HCT116 (cell line): ENCODE measurements around the gene BAHD1. TPM values are rescaled to one million over a fixed set of nuclear protein-coding genes. Genes with fewer than 3 reads are reported as not detected.

ENCODE experiments used
- ATAC-seq: fragments of 200-7000 bp; cut with Tn5 transposase; 2 replicates; pipeline ENCODE4 v1.9.1; 2020; ENCODE audit warnings: mild to moderate bottlenecking, moderate library complexity
- BruUV-seq: library from RNA; stranded (reverse); fragments of 400-500 nt; replicated peaks from 2 replicates; lab custom pipeline; 2021; lab: Mats Ljungman, UMichigan
- CTCF ChIA-PET: fragments of 300-600 bp; sonication (Branson Sonifier 250); formaldehyde crosslinking; loops from one replicate; lab custom pipeline; 2021; ENCODE audit warnings: antibody characterized with exemption; lab: Charles Lee
- POLR2A ChIA-PET: fragments of 300-600, 350-600 bp; sonication (Branson Sonifier 250); formaldehyde crosslinking; loops from one replicate; lab custom pipeline; 2021; ENCODE audit warnings: antibody characterized with exemption; lab: Charles Lee
- RAD21 ChIA-PET, 2 experiments: fragments of 300-600 bp; sonication (Branson Sonifier 250); formaldehyde crosslinking; loops; one replicate each; lab custom pipeline; 2023; ENCODE audit warnings: low total read pairs in 2 of 2; ENCODE audit not compliant: uncharacterized antibody in 2 of 2, unreplicated experiment in 2 of 2, low non-redundant PET in 1 of 2; lab: Charles Lee
- DNase-seq: peaks from one replicate; pipeline ENCODE4 v3.0.0-alpha.2; 2010; ENCODE audit warnings: low read depth, low spot score
- H2AFZ ChIP-seq: fragments of 200-600 bp; shearing (Covaris generic), sonication (generic); 2 replicates; pipeline ENCODE4 v1.6.1; 2017; ENCODE audit warnings: low read depth, mixed run types, mixed read lengths, antibody characterized with exemption, low read length; ENCODE audit not compliant: poor library complexity, severe bottlenecking
- H3K27ac ChIP-seq: 2 replicates; pipeline ENCODE4 v1.5.1; 2012; ENCODE audit warnings: low read depth, low read length
- H3K27me3 ChIP-seq: fragments of 200-600 bp; sonication (generic); 2 replicates; pipeline ENCODE4 v1.6.1; 2016; ENCODE audit warnings: mixed run types, low read length, mixed read lengths; ENCODE audit not compliant: insufficient read depth
- H3K36me3 ChIP-seq, 2 experiments: fragments of 200-500 bp in 1 of 2; fragments of 200-600 bp in 1 of 2; sonication (Bioruptor generic) in 1 of 2; sonication (generic) in 1 of 2; 2 replicates each; pipeline versions ENCODE4 v1.5.1 to v1.6.1; 2014 to 2016; ENCODE audit warnings: low read length in 2 of 2, inconsistent platforms in 1 of 2, mixed read lengths in 1 of 2, mixed run types in 1 of 2; ENCODE audit not compliant: insufficient read depth in 2 of 2, control insufficient read depth in 1 of 2
- H3K4me1 ChIP-seq, 2 experiments: fragments of 200-600 bp in 1 of 2; sonication (generic) in 1 of 2; 2 replicates each; pipeline versions ENCODE4 v1.5.1 to v1.6.1; 2012 to 2017; ENCODE audit warnings: low read length in 2 of 2, inconsistent platforms in 1 of 2, mild to moderate bottlenecking in 1 of 2, mixed read lengths in 1 of 2, mixed run types in 1 of 2, moderate library complexity in 1 of 2; ENCODE audit not compliant: insufficient read depth in 2 of 2, control insufficient read depth in 1 of 2
- H3K4me2 ChIP-seq: fragments of 200-600 bp; sonication (generic); 2 replicates; pipeline ENCODE4 v1.6.1; 2017; ENCODE audit warnings: mixed run types, low read length, mixed read lengths
- H3K4me3 ChIP-seq, 2 experiments: fragments of 200-600 bp in 1 of 2; sonication (generic) in 1 of 2; replicated peaks in 1 of 2; 2 replicates each; pipeline ENCODE4 v1.5.1; 2011 to 2016; ENCODE audit warnings: low read length in 2 of 2, control low read depth in 1 of 2, low read depth in 1 of 2, mild to moderate bottlenecking in 1 of 2, mixed read lengths in 1 of 2, mixed run types in 1 of 2
- H3K79me2 ChIP-seq: fragments of 200-600 bp; sonication (generic); 2 replicates; pipeline ENCODE4 v1.6.1; 2017; ENCODE audit warnings: mild to moderate bottlenecking, mixed run types, low read length, moderate library complexity, mixed read lengths; ENCODE audit not compliant: insufficient read depth
- H3K9ac ChIP-seq: fragments of 200-600 bp; sonication (generic); 2 replicates; pipeline ENCODE4 v1.6.1; 2016; ENCODE audit warnings: low read length, mixed read lengths
- H3K9me2 ChIP-seq: fragments of 200-600 bp; sonication (generic), shearing (Covaris generic); 2 replicates; pipeline ENCODE4 v1.6.1; 2017; ENCODE audit warnings: mixed run types, mild to moderate bottlenecking, moderate library complexity; ENCODE audit not compliant: insufficient read depth
- H3K9me3 ChIP-seq, 2 experiments: fragments of 200-500 bp in 1 of 2; fragments of 200-600 bp in 1 of 2; sonication (Bioruptor generic) in 1 of 2; sonication (generic) in 1 of 2; 2 replicates each; pipeline ENCODE4 v1.6.1; 2014 to 2017; ENCODE audit warnings: low read length in 2 of 2, mixed read lengths in 2 of 2, inconsistent platforms in 1 of 2, low read depth in 1 of 2, mild to moderate bottlenecking in 1 of 2, mixed run types in 1 of 2, moderate library complexity in 1 of 2; ENCODE audit not compliant: control insufficient read depth in 1 of 2, insufficient read depth in 1 of 2
- H4K20me1 ChIP-seq: fragments of 200-600 bp; sonication (generic), shearing (Covaris generic); 2 replicates; pipeline ENCODE4 v1.6.1; 2017; ENCODE audit warnings: mixed run types, mild to moderate bottlenecking, moderate library complexity; ENCODE audit not compliant: insufficient read depth
- ATF3 ChIP-seq: IDR thresholded peaks from 2 replicates; pipeline ENCODE4 v1.6.1; 2012
- CBX3 ChIP-seq: IDR thresholded peaks from 2 replicates; pipeline ENCODE4 v1.6.1; 2012; ENCODE audit warnings: low read depth
- CEBPB ChIP-seq: IDR thresholded peaks from 2 replicates; pipeline ENCODE4 v1.6.1; 2012; ENCODE audit warnings: low read depth
- EGR1 ChIP-seq: IDR thresholded peaks from 2 replicates; pipeline ENCODE4 v1.6.1; 2012; ENCODE audit warnings: low read depth
- ELF1 ChIP-seq: IDR thresholded peaks from 2 replicates; pipeline ENCODE4 v1.6.1; 2012; ENCODE audit warnings: low read depth, borderline replicate concordance
- EZH2 ChIP-seq: fragments of 200-600 bp; sonication (generic); IDR thresholded peaks from 2 replicates; pipeline ENCODE4 v1.6.1; 2017; ENCODE audit warnings: antibody characterized with exemption, mixed run types
- EZH2phosphoT487 ChIP-seq: fragments of 200-600 bp; IDR thresholded peaks from 2 replicates; pipeline ENCODE4 v1.6.1; 2018; ENCODE audit warnings: antibody characterized with exemption, borderline replicate concordance
- FOSL1 ChIP-seq: IDR thresholded peaks from 2 replicates; pipeline ENCODE4 v1.6.1; 2012; ENCODE audit warnings: low read depth
- JUND ChIP-seq: IDR thresholded peaks from 2 replicates; pipeline ENCODE4 v1.6.1; 2012
- MAX ChIP-seq: IDR thresholded peaks from 2 replicates; pipeline ENCODE4 v1.6.1; 2012
- POLR2A ChIP-seq: IDR thresholded peaks from 2 replicates; pipeline ENCODE4 v1.7.0; 2011; ENCODE audit warnings: borderline replicate concordance; ENCODE audit not compliant: insufficient read depth, insufficient read length; ENCODE audit errors: extremely low read depth
- POLR2AphosphoS5 ChIP-seq: IDR thresholded peaks from 2 replicates; pipeline ENCODE4 v1.6.1; 2011; ENCODE audit warnings: mild to moderate bottlenecking, low read depth, low read length, moderate library complexity
- RAD21 ChIP-seq: IDR thresholded peaks from 2 replicates; pipeline ENCODE4 v1.6.1; 2012; ENCODE audit warnings: low read depth, mild to moderate bottlenecking
- TCF7L2 ChIP-seq: IDR thresholded peaks from 2 replicates; pipeline ENCODE4 v1.7.0; 2011; ENCODE audit warnings: borderline replicate concordance, inconsistent platforms; ENCODE audit not compliant: insufficient read depth, insufficient read length; ENCODE audit errors: extremely low read depth
- ZFX ChIP-seq: fragments of 450-650 bp; IDR thresholded peaks from 2 replicates; pipeline ENCODE4 v1.6.1; 2017
- ZNF274 ChIP-seq: fragments of 200-500 bp; sonication (Bioruptor generic); IDR thresholded peaks from 2 replicates; pipeline ENCODE4 v1.6.1; 2014; ENCODE audit warnings: mild to moderate bottlenecking, low read depth, low read length, inconsistent platforms
- intact Hi-C: fragments of 100-400 bp; cut with micrococcal nuclease; formaldehyde crosslinking; loops from 2 replicates; pipeline ENCODE4 v1.10.0; 2022
- total RNA-seq: library from RNA; stranded (reverse); gene quantifications from one replicate; pipeline ENCODE4 v1.2.1, GENCODE V29; 2021; ENCODE audit not compliant: unreplicated experiment
- TF ChIP-seq, protein P1 (sequence below): IDR thresholded peaks from 2 replicates; pipeline ENCODE4 v1.6.1; 2012; ENCODE audit warnings: low read depth
- TF ChIP-seq, protein P2 (sequence below), 3 experiments: fragments of 200-600 bp in 1 of 3; sonication (generic) in 1 of 3; IDR thresholded peaks in 2 of 3; conservative IDR thresholded peaks in 1 of 3; 2 replicates each; pipeline ENCODE4 v1.5.1; 2012 to 2017; ENCODE audit warnings: low read depth in 2 of 3, low read length in 2 of 3, antibody characterized with exemption in 1 of 3, borderline replicate concordance in 1 of 3, control low read depth in 1 of 3, mild to moderate bottlenecking in 1 of 3, mixed read lengths in 1 of 3, mixed run types in 1 of 3, moderate library complexity in 1 of 3; ENCODE audit not compliant: insufficient read depth in 1 of 3

The BAHD1 gene
- total RNA-seq, 1 experiment from 2014 or later: 25.0 TPM

GRCh38 chr15:40415226-40415625 lies 25.5 kb upstream of the BAHD1 start:
- H4K20me1 ChIP-seq: no peaks in the 10 kb centered on the region
- no TSS peak for BruUV-seq
- H3K36me3 ChIP-seq: peaks cover 38 to 52% of the 10 kb centered on the region in 2 experiments
- intact Hi-C loops: no loop called here
- ATAC-seq: no peak
- DNase-seq: no peak
- H3K9me3 ChIP-seq: no peaks in the 10 kb centered on the region
- no peak overlapping the region for H3K4me2 ChIP-seq
- no peaks in the 10 kb centered on the region for H3K79me2 ChIP-seq
- H3K9ac ChIP-seq: no peak overlapping the region
- no peaks in the 10 kb centered on the region for H3K9me2 ChIP-seq
- TF ChIP-seq, protein P1, sequence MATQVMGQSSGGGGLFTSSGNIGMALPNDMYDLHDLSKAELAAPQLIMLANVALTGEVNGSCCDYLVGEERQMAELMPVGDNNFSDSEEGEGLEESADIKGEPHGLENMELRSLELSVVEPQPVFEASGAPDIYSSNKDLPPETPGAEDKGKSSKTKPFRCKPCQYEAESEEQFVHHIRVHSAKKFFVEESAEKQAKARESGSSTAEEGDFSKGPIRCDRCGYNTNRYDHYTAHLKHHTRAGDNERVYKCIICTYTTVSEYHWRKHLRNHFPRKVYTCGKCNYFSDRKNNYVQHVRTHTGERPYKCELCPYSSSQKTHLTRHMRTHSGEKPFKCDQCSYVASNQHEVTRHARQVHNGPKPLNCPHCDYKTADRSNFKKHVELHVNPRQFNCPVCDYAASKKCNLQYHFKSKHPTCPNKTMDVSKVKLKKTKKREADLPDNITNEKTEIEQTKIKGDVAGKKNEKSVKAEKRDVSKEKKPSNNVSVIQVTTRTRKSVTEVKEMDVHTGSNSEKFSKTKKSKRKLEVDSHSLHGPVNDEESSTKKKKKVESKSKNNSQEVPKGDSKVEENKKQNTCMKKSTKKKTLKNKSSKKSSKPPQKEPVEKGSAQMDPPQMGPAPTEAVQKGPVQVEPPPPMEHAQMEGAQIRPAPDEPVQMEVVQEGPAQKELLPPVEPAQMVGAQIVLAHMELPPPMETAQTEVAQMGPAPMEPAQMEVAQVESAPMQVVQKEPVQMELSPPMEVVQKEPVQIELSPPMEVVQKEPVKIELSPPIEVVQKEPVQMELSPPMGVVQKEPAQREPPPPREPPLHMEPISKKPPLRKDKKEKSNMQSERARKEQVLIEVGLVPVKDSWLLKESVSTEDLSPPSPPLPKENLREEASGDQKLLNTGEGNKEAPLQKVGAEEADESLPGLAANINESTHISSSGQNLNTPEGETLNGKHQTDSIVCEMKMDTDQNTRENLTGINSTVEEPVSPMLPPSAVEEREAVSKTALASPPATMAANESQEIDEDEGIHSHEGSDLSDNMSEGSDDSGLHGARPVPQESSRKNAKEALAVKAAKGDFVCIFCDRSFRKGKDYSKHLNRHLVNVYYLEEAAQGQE: no peak
- no peak for TF ChIP-seq CEBPB
- TF ChIP-seq POLR2AphosphoS5: no peak
- TF ChIP-seq FOSL1: no peak
- TF ChIP-seq MAX: no peak
- TF ChIP-seq ZFX: no peak
- no peak for TF ChIP-seq EZH2phosphoT487
- no peak for TF ChIP-seq ELF1
- no peak for TF ChIP-seq ZNF274
- TF ChIP-seq EZH2: no peak
- no peak for TF ChIP-seq POLR2A
- TF ChIP-seq EGR1: no peak
- no peak for TF ChIP-seq TCF7L2
- TF ChIP-seq, protein P2, sequence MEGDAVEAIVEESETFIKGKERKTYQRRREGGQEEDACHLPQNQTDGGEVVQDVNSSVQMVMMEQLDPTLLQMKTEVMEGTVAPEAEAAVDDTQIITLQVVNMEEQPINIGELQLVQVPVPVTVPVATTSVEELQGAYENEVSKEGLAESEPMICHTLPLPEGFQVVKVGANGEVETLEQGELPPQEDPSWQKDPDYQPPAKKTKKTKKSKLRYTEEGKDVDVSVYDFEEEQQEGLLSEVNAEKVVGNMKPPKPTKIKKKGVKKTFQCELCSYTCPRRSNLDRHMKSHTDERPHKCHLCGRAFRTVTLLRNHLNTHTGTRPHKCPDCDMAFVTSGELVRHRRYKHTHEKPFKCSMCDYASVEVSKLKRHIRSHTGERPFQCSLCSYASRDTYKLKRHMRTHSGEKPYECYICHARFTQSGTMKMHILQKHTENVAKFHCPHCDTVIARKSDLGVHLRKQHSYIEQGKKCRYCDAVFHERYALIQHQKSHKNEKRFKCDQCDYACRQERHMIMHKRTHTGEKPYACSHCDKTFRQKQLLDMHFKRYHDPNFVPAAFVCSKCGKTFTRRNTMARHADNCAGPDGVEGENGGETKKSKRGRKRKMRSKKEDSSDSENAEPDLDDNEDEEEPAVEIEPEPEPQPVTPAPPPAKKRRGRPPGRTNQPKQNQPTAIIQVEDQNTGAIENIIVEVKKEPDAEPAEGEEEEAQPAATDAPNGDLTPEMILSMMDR (IDR thresholded peaks at IDR 0.05 in 2 of 3, conservative IDR thresholded peaks at IDR 0.05 in 1 of 3; ENCODE audit: borderline replicate concordance in 1 of 3, insufficient read depth in 1 of 3, low read depth in 2 of 3, low read length in 2 of 3): no peak
- TF ChIP-seq CBX3: no peak
- no peak for TF ChIP-seq JUND
- TF ChIP-seq ATF3: no peak
- TF ChIP-seq RAD21: no peak
- RAD21 ChIA-PET: no interaction called here
- POLR2A ChIA-PET: no interaction called here
- CTCF ChIA-PET: no interaction called here
- H3K4me3 ChIP-seq: no peak overlapping the region
- H3K27ac ChIP-seq: no peak overlapping the region
- no peak overlapping the region for H2AFZ ChIP-seq
- H3K4me1 ChIP-seq: peaks cover 3 to 4% of the 10 kb centered on the region in 2 experiments; a peak in 3 of 4 replicates
- no peaks in the 10 kb centered on the region for H3K27me3 ChIP-seq
